Measurements from ENCODE around the gene BIRC5. TPM values are rescaled to one million over a fixed set of nuclear protein-coding genes. Genes with fewer than 3 reads are reported as not detected.

The BIRC5 gene
- total RNA-seq, 1 experiment from 2014 or later, result 140 TPM

DNA sequence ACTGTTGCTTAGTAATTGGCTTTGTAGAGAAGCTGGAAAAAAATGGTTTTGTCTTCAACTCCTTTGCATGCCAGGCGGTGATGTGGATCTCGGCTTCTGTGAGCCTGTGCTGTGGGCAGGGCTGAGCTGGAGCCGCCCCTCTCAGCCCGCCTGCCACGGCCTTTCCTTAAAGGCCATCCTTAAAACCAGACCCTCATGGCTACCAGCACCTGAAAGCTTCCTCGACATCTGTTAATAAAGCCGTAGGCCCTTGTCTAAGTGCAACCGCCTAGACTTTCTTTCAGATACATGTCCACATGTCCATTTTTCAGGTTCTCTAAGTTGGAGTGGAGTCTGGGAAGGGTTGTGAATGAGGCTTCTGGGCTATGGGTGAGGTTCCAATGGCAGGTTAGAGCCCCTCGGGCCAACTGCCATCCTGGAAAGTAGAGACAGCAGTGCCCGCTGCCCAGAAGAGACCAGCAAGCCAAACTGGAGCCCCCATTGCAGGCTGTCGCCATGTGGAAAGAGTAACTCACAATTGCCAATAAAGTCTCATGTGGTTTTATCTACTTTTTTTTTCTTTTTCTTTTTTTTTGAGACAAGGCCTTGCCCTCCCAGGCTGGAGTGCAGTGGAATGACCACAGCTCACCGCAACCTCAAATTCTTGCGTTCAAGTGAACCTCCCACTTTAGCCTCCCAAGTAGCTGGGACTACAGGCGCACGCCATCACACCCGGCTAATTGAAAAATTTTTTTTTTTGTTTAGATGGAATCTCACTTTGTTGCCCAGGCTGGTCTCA lies 11.2 kb downstream of the BIRC5 start:
- Histone ChIP-seq H3K4me1 (ENCODE audit: control insufficient read depth in 1 of 2, insufficient read depth in 2 of 2, low read length in 2 of 2) (no peaks in the 10 kb centered on the region), H3K36me3 (ENCODE audit: control insufficient read depth in 1 of 2, insufficient read depth in 2 of 2, low read length in 2 of 2) (peaks cover 36 to 38% of the 10 kb centered on the region in 2 experiments), H3K79me2 (ENCODE audit: insufficient read depth, low read length) (peaks cover 18% of the 10 kb centered on the region), H3K4me3 (replicated peaks in 1 of 2; ENCODE audit: low read depth in 1 of 2, low read length in 2 of 2) (no peak overlapping the region), H3K9ac (ENCODE audit: low read length) (no peak overlapping the region), H3K4me2 (ENCODE audit: low read length) (no peak overlapping the region), H3K27ac (ENCODE audit: low read depth, low read length) (no peak overlapping the region), H3K27me3 (ENCODE audit: insufficient read depth, low read length) (no peaks in the 10 kb centered on the region), H2AFZ (ENCODE audit: low read depth, low read length, poor library complexity, severe bottlenecking) (no peak overlapping the region), H4K20me1 (ENCODE audit: insufficient read depth) (no peaks in the 10 kb centered on the region), H3K9me3 (ENCODE audit: control insufficient read depth in 1 of 2, insufficient read depth in 1 of 2, low read depth in 1 of 2, low read length in 2 of 2) (no peaks in the 10 kb centered on the region), H3K9me2 (ENCODE audit: insufficient read depth) (no peaks in the 10 kb centered on the region)
- TF ChIP-seq, protein P1, sequence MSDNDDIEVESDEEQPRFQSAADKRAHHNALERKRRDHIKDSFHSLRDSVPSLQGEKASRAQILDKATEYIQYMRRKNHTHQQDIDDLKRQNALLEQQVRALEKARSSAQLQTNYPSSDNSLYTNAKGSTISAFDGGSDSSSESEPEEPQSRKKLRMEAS (IDR thresholded peaks at IDR 0.05), result no peak
- TF ChIP-seq POLR2AphosphoS5 (IDR thresholded peaks at IDR 0.05; ENCODE audit: low read depth, low read length) (peak; percentile 68), TCF7L2 (IDR thresholded peaks at IDR 0.05; ENCODE audit: borderline replicate concordance, extremely low read depth, insufficient read depth, insufficient read length) (no peak), SRF (IDR thresholded peaks at IDR 0.05; ENCODE audit: low read depth) (no peak)
- TF ChIP-seq, protein P2, sequence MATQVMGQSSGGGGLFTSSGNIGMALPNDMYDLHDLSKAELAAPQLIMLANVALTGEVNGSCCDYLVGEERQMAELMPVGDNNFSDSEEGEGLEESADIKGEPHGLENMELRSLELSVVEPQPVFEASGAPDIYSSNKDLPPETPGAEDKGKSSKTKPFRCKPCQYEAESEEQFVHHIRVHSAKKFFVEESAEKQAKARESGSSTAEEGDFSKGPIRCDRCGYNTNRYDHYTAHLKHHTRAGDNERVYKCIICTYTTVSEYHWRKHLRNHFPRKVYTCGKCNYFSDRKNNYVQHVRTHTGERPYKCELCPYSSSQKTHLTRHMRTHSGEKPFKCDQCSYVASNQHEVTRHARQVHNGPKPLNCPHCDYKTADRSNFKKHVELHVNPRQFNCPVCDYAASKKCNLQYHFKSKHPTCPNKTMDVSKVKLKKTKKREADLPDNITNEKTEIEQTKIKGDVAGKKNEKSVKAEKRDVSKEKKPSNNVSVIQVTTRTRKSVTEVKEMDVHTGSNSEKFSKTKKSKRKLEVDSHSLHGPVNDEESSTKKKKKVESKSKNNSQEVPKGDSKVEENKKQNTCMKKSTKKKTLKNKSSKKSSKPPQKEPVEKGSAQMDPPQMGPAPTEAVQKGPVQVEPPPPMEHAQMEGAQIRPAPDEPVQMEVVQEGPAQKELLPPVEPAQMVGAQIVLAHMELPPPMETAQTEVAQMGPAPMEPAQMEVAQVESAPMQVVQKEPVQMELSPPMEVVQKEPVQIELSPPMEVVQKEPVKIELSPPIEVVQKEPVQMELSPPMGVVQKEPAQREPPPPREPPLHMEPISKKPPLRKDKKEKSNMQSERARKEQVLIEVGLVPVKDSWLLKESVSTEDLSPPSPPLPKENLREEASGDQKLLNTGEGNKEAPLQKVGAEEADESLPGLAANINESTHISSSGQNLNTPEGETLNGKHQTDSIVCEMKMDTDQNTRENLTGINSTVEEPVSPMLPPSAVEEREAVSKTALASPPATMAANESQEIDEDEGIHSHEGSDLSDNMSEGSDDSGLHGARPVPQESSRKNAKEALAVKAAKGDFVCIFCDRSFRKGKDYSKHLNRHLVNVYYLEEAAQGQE (IDR thresholded peaks at IDR 0.05; ENCODE audit: low read depth), result no peak
- ChIA-PET RAD21 (ENCODE audit: low non-redundant PET in 1 of 2, low total read pairs in 2 of 2, uncharacterized antibody in 2 of 2, unreplicated experiment in 2 of 2) (interaction anchor here in 1 of 2 experiments (1.7 kb wide), 1 partner anchor 39 kb away, joined by 3 read pairs; the partner anchor contains the start of gene TK1), CTCF (no interaction called here), POLR2A (interaction anchor here (1.4 kb wide), 1 partner anchor 38 kb away, joined by 4 read pairs; the partner anchor contains the start of genes AFMID and TK1)
- no TSS peak for BruUV-seq (replicated peaks)
- intact Hi-C loops (cut with micrococcal nuclease), result no loop called here
- peak; percentile 7; the same call in 1 of the 2 replicates for ATAC-seq
- DNase-seq (ENCODE audit: low read depth, low spot score), result no peak

All from HCT116 (cell line).